ENCODE results near the gene TFPI.

DNA sequence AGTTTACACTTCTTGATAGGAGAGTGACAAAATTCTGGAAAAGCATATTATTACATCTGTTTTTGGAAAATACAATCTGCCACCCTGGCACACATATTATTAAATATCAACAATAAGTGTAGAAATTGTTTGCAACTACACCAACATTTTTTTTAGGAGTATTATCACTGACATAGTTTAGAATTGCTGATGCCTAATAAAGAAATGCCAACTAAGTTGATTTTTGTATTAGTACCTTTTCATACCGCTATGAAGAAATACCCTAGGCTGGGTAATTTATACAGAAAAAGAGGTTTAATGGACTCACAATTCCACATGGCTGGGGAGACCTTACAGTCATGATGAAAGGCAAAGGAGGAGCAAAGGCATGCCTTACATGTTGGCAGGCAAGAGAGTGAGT is 35.9 kb upstream of the TFPI start:
- no peak for TF ChIP-seq EP300 (IDR thresholded peaks at IDR 0.05)
- TF ChIP-seq, protein P1, sequence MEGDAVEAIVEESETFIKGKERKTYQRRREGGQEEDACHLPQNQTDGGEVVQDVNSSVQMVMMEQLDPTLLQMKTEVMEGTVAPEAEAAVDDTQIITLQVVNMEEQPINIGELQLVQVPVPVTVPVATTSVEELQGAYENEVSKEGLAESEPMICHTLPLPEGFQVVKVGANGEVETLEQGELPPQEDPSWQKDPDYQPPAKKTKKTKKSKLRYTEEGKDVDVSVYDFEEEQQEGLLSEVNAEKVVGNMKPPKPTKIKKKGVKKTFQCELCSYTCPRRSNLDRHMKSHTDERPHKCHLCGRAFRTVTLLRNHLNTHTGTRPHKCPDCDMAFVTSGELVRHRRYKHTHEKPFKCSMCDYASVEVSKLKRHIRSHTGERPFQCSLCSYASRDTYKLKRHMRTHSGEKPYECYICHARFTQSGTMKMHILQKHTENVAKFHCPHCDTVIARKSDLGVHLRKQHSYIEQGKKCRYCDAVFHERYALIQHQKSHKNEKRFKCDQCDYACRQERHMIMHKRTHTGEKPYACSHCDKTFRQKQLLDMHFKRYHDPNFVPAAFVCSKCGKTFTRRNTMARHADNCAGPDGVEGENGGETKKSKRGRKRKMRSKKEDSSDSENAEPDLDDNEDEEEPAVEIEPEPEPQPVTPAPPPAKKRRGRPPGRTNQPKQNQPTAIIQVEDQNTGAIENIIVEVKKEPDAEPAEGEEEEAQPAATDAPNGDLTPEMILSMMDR (IDR thresholded peaks at IDR 0.05): no peak
- no peak for TF ChIP-seq POLR2A (IDR thresholded peaks at IDR 0.05)

All from tibial nerve (tissue), 4 donors.